ENCODE measurements around the gene USH1G. TPM values are rescaled to one million over a fixed set of nuclear protein-coding genes. Genes with fewer than 3 reads are reported as not detected.
A peak's percentile ranks its signal among the peaks of the same experiment; 100 is the strongest.

The USH1G gene
- total and polyA plus RNA-seq, 2 of the 13 experiments (the other 11 are each of a cell fraction or from before 2014, with no cell fraction given), result 0.04 TPM; not detected in 1

GRCh38 chr17:74950207-74950606 is 27.2 kb upstream of the USH1G start:
- Histone ChIP-seq H3K9me3 (ENCODE audit: low read length) (no peaks in the 10 kb centered on the region), H3K27ac (ENCODE audit: extremely low read length, insufficient read depth, low read length) (no peak overlapping the region), H2AFZ (ENCODE audit: low read length) (no peak overlapping the region), H3K27me3 (ENCODE audit: control insufficient read depth in 1 of 2, insufficient read depth in 2 of 2, low read length in 2 of 2) (peaks cover 15 to 65% of the 10 kb centered on the region in 2 experiments), H3K4me1 (ENCODE audit: insufficient read depth, low read length) (peaks cover 10% of the 10 kb centered on the region), H3K4me2 (ENCODE audit: low read depth, low read length) (no peak overlapping the region), H3K9ac (ENCODE audit: insufficient read depth, low read depth, low read length) (no peak overlapping the region), H3K4me3 (replicated peaks in 1 of 3; ENCODE audit: insufficient read depth in 1 of 3, low read depth in 2 of 3, low read length in 3 of 3) (no peak overlapping the region), H3K79me2 (ENCODE audit: insufficient read depth, low read length) (no peaks in the 10 kb centered on the region), H3K36me3 (replicated peaks in 1 of 2; ENCODE audit: control insufficient read depth in 1 of 2, insufficient read depth in 2 of 2, low read length in 2 of 2) (no peaks in the 10 kb centered on the region), H4K20me1 (ENCODE audit: insufficient read depth, low read length) (no peaks in the 10 kb centered on the region)
- intact Hi-C loops (cut with micrococcal nuclease; ENCODE audit: unreplicated experiment), result no loop called here
- BruUV-seq (replicated peaks), result no TSS peak
- WGBS (ENCODE audit: low lambda C conversion rate), result 15% methylated on average over 6 of the region's 8 CpGs
- DNase-seq (ENCODE audit: low spot score) (no peak), FAIRE-seq (no peak), ATAC-seq (peak; percentile 46)
- in situ Hi-C loops (cut with HindIII; ENCODE audit: extremely low pct_ligation_motif_present, low pct_unique_long_range_greater_than_20kb), result loop anchor here (5.0 kb wide), 1 partner anchor 148 kb away; no protein-coding TSS in a partner anchor
- POLR2A ChIA-PET, result interaction anchor here (1.4 kb wide), 1 partner anchor 11 kb away, joined by 3 read pairs; no protein-coding TSS in a partner anchor
- TF ChIP-seq ZNF563 (CRISPR knock-in tag; IDR thresholded peaks at IDR 0.05) (no peak), ZNF224 (CRISPR knock-in tag; IDR thresholded peaks at IDR 0.05) (no peak), DMAP1 (CRISPR knock-in tag; IDR thresholded peaks at IDR 0.05) (no peak), REPIN1 (CRISPR knock-in tag; IDR thresholded peaks at IDR 0.05; ENCODE audit: borderline replicate concordance, low read depth) (no peak), ZNF644 (CRISPR knock-in tag; IDR thresholded peaks at IDR 0.05; ENCODE audit: low read depth) (no peak), FOXP1 (IDR thresholded peaks at IDR 0.05) (no peak), FOXP1 (CRISPR knock-in tag; IDR thresholded peaks at IDR 0.05) (no peak), ETV5 (CRISPR knock-in tag; IDR thresholded peaks at IDR 0.05; ENCODE audit: borderline replicate concordance) (no peak), FOSL2 (CRISPR knock-in tag; IDR thresholded peaks at IDR 0.05) (peak; percentile 67), AGO2 (optimal IDR thresholded peaks at IDR 0.05; ENCODE audit: low read depth, low read length) (peak; percentile 33), ZBTB39 (CRISPR knock-in tag; IDR thresholded peaks at IDR 0.05) (no peak)
- TF ChIP-seq, protein P1, sequence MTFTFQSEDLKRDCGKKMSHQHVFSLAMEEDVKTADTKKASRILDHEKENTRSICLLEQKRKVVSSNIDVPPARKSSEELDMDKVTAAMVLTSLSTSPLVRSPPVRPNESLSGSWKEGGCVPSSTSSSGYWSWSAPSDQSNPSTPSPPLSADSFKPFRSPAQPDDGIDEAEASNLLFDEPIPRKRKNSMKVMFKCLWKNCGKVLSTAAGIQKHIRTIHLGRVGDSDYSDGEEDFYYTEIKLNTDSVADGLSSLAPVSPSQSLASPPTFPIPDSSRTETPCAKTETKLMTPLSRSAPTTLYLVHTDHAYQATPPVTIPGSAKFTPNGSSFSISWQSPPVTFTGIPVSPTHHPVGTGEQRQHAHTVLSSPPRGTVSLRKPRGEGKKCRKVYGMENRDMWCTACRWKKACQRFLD (CRISPR knock-in tag; IDR thresholded peaks at IDR 0.05; ENCODE audit: borderline replicate concordance), result no peak
- TF ChIP-seq, protein P2, sequence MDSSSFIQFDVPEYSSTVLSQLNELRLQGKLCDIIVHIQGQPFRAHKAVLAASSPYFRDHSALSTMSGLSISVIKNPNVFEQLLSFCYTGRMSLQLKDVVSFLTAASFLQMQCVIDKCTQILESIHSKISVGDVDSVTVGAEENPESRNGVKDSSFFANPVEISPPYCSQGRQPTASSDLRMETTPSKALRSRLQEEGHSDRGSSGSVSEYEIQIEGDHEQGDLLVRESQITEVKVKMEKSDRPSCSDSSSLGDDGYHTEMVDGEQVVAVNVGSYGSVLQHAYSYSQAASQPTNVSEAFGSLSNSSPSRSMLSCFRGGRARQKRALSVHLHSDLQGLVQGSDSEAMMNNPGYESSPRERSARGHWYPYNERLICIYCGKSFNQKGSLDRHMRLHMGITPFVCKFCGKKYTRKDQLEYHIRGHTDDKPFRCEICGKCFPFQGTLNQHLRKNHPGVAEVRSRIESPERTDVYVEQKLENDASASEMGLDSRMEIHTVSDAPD (CRISPR knock-in tag; IDR thresholded peaks at IDR 0.05), result no peak
- TF ChIP-seq, protein P3, sequence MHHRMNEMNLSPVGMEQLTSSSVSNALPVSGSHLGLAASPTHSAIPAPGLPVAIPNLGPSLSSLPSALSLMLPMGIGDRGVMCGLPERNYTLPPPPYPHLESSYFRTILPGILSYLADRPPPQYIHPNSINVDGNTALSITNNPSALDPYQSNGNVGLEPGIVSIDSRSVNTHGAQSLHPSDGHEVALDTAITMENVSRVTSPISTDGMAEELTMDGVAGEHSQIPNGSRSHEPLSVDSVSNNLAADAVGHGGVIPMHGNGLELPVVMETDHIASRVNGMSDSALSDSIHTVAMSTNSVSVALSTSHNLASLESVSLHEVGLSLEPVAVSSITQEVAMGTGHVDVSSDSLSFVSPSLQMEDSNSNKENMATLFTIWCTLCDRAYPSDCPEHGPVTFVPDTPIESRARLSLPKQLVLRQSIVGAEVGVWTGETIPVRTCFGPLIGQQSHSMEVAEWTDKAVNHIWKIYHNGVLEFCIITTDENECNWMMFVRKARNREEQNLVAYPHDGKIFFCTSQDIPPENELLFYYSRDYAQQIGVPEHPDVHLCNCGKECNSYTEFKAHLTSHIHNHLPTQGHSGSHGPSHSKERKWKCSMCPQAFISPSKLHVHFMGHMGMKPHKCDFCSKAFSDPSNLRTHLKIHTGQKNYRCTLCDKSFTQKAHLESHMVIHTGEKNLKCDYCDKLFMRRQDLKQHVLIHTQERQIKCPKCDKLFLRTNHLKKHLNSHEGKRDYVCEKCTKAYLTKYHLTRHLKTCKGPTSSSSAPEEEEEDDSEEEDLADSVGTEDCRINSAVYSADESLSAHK (CRISPR knock-in tag; IDR thresholded peaks at IDR 0.05; ENCODE audit: borderline replicate concordance), result no peak
- CTCF ChIA-PET (ENCODE audit: low intra/inter-chr PET ratio, low total read pairs), result no interaction called here

Data from HepG2 (cell line).